Activated T-cell treated with anti-CD3 and anti-CD28 coated beads for 48 hours (primary cell): Measurements from ENCODE around the gene TSC2.

Source experiments
- DNase-seq: peaks from one replicate; pipeline ENCODE4 v3.0.0-alpha.2; 2020; ENCODE audit warnings: low read depth

The TSC2 gene

GRCh38 chr16:2047330-2048115 is at the start of gene TSC2, which contains the start of gene NTHL1:
TSC2 (plus strand) TSS chr16:2047985; CDS start chr16:2048616, 631 bp downstream.
NTHL1 (minus strand) TSS chr16:2047834; CDS start chr16:2047823, 11 bp downstream.
- DNase-seq: peak; percentile 95

DNA sequence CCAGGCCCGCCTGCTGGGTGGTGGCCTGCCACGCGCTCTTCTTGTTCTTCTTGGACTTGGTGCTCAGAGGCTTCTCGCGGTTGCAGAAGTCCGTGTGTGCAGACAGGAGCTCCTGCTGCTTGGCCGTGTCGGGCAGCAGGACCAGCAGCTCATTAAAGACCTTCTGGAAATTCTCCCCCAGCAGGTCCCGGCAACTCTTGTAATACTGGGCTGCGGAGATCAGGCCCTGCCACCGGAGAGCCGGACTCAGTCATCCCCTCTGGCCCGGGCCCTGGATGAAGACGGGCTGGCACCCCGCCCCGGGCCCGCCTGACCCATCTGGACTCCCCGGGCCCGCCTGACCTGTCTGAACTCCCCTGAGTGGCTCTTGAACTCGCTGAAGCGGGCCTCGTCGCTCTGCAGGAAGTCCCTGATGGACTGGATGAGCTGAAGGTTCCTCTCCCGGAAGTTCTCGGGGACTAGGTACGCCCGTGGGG is 49.4 kb upstream of the TSC2 start:
- DNase-seq: no peak

GRCh38 chr16:1998852-1999801 is 48.7 kb upstream of the TSC2 start:
- DNase-seq: no peak

DNA sequence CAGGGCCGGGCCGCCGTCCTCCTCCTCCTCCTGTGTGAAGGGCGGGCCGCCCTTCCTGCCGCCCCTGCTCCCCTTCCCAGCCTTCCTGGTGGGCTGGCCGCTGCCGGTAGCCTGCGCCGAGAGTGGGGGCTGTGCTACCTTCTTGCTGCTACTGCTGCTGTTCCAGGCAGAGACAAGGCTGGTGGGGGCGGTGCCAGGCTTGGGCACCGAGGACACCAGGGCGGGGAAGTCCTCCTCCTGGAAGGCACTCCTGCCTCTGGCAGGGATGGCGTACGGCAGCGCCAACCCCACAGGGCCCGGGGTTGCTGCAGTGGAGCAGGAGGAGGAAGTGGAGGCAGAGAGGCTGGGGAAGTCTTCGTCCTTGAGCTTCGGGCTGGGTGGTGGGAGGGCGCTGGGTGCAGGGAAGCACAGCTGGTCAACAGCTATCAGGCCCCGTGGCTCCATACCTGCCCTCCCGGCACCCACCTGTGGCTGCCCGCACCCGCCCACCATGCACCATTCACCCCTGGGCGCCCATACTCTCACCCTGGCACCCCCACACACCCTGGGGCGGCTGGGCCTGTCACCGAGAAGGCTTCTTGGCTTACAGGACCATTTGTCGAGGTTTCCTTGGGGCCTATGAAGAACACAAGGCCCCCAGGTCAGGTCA is 47.8 kb upstream of the TSC2 start:
- DNase-seq: no peak

- DNase-seq: no peak
These were observed 46.8 kb upstream of the TSC2 start for GRCh38 chr16:2001035-2001434.

DNA sequence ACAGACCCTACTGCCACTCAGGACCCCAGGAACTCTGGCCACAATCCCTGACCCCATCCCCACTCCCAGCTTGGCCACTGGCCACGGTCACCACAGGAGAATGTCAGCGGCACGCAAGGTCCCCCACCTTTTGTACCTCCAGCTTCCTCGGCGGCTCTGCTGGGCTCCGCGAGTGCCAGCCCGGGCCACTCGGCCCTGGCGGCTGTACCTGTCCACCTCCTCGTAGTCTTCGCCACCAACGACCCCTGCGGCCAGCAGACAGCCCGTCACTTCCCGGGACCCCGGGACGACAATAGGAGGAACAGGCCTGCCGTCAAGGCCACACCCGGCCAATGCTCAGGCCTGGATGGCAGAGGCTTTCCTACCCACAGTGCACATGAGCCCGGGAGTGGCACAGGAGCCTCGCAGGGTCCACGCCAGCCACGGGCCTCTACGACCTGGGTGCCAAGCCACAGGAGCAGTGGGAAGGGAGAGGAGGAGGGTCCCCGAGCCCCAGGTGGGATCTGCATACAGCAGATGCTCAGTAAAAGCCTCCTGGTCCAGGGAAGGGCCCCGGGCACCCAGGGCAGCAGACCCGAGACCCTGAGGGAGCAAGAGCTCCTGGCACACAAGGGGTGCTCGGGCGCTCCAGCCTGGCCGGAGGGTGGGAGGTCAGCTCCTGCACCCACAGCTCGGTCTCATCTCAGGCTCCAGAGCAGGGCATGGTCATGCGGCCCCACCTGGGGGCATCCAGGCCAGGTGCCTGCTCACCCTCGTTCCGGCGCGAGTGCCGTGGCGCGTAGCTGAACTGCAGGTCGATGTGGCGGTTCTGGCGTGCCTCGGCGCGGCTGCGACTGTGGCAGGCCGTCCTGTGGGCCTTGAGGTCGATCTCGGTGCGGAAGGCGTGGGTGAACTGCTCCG is 46.1 kb upstream of the TSC2 start:
- no peak for DNase-seq

GRCh38 chr16:2002406-2003230 is 45.2 kb upstream of the TSC2 start:
- DNase-seq: no peak

DNA sequence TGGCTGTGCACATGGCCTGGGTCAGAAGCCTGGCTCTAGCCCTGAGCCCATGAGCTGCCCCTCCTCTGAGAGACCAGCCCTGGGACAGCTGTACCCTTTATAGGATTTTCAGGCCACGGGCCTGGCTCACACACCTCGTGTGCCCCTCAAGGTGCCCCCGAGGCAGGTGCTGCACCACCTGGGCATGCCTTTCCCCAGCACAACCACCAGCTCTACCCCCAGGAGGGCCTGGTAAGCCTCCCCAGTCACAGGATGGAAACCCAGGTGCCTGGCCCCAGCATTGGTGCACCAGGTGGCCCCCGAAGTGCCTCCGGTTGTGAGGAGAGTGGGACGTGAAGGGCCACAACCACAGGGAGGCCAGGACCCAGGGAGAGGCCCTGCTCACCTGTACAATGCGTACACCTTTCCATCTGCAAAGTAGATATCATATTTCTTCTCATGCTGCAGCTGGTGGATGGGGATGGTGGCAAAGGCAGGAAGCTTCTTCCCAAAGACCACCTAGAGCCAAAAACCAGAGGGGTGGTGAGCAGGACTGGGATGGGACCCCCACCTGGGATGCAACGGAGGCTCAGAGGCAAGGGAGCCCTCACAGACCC is 44.5 kb upstream of the TSC2 start:
- no peak for DNase-seq

- DNase-seq: peak; percentile 91
These were observed 43.8 kb upstream of the TSC2 start for GRCh38 chr16:2003827-2004641.

- no peak for DNase-seq
These were observed 42.8 kb upstream of the TSC2 start for GRCh38 chr16:2004795-2005517.

DNA sequence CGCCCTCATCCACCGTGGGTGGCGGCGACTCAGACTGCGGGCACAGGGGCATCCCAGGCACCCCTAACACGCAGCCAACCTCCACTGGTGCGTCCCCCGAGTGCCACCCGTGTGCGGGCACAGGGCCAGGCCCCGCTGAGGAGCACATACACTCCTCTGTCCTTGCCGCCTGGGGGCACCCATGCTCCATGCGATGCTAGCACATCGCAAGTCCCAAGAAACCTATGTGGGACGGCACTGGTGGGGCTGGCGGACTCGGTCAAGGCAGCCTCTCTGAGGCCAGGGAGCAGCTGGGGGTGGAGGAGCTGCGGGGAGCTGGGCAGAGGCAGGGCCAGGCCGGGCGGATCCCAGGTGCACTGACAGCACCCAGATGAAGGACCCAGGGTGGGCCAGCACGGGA is 42.1 kb upstream of the TSC2 start:
- DNase-seq: no peak

- no peak for DNase-seq
These were observed 41.5 kb upstream of the TSC2 start for GRCh38 chr16:2006317-2006716.

- DNase-seq: no peak
These were observed 40.5 kb upstream of the TSC2 start for GRCh38 chr16:2007081-2007836.

GRCh38 chr16:2008009-2008526 is 39.7 kb upstream of the TSC2 start:
- DNase-seq: no peak

GRCh38 chr16:2008631-2009163 is 39.1 kb upstream of the TSC2 start:
- peak; percentile 42 for DNase-seq

DNA sequence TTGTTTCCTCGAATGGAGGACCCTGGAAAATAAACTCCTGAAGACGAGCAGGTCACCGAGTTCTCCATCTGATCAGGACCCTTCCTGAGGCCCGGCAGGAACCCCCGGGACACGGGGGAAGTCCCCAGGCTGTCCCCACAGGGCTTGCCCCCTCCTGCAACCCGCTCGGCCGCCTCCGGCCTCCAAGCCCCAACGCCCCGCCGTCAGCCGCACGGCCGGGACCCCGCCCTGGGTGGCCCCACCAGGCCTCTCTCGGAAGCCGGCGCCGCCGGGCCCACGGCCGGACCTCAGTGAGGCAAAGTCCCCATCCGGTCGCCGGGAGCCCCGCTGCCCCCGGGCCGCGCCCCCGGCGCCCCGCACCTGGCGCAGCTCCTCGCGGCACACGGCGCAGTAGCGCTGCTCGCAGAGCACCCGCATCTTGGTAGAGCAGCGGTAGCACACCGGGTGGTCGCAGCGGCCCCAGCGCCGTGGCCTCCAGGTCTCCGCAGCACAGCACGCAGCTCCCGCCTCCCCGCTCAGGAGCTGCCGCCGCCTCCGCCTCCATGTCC is 38.5 kb upstream of the TSC2 start:
- no peak for DNase-seq
